HG03060 (cell line): Measurements from ENCODE around the gene OSBPL9.
A peak's percentile ranks its signal among the peaks of the same experiment; 100 is the strongest.
"Not testable (repeated sequence)": the region's sequence is repeated elsewhere in the genome, so short reads cannot be mapped to it uniquely, and the experiment has no call there.

Experiments used
- ATAC-seq: cut with Tn5 transposase; IDR thresholded peaks from one replicate; pipeline ENCODE4 v1.9.1; 2021; ENCODE audit warnings: low read depth, moderate number of reproducible peaks; ENCODE audit not compliant: unreplicated experiment

The OSBPL9 gene

GRCh38 chr1:51701782-51702181 lies 84.9 kb downstream of the OSBPL9 start:
- ATAC-seq: not testable (repeated sequence)

GRCh38 chr1:51702220-51702619 lies 85.3 kb downstream of the OSBPL9 start:
- not testable (repeated sequence) for ATAC-seq

GRCh38 chr1:51705035-51705434 lies 88.1 kb downstream of the OSBPL9 start:
- ATAC-seq: no peak

- no peak for ATAC-seq
Measured at GRCh38 chr1:51708911-51709760, 92.2 kb downstream of the OSBPL9 start.

- ATAC-seq: no peak
Measured at GRCh38 chr1:51709951-51710350, 93.1 kb downstream of the OSBPL9 start.

- no peak for ATAC-seq
Measured at GRCh38 chr1:51712590-51712989, 95.7 kb downstream of the OSBPL9 start.

GRCh38 chr1:51714374-51715019 lies 97.6 kb downstream of the OSBPL9 start:
- no peak for ATAC-seq

- no peak for ATAC-seq
Measured at GRCh38 chr1:51715369-51715768, 98.5 kb downstream of the OSBPL9 start.

- ATAC-seq: no peak
Measured at GRCh38 chr1:51716746-51717145, 99.9 kb downstream of the OSBPL9 start.

GRCh38 chr1:51717842-51718241 lies 101.0 kb downstream of the OSBPL9 start:
- no peak for ATAC-seq

GRCh38 chr1:51719146-51719545 lies 102.3 kb downstream of the OSBPL9 start:
- ATAC-seq: no peak

- no peak for ATAC-seq
Measured at GRCh38 chr1:51724797-51725196, 107.9 kb downstream of the OSBPL9 start.

GRCh38 chr1:51726051-51726450 lies 109.2 kb downstream of the OSBPL9 start:
- no peak for ATAC-seq

- no peak for ATAC-seq
Measured at GRCh38 chr1:51726544-51727225, 109.8 kb downstream of the OSBPL9 start.

GRCh38 chr1:51727366-51727765 lies 110.5 kb downstream of the OSBPL9 start:
- ATAC-seq: no peak

GRCh38 chr1:51728611-51729155 lies 111.8 kb downstream of the OSBPL9 start:
- ATAC-seq: no peak

GRCh38 chr1:51729156-51729823 lies 112.4 kb downstream of the OSBPL9 start:
- ATAC-seq: peak; percentile 89

GRCh38 chr1:51729824-51730301 lies 113.0 kb downstream of the OSBPL9 start:
- ATAC-seq: peak; percentile 11

- no peak for ATAC-seq
Measured at GRCh38 chr1:51731998-51732397, 115.1 kb downstream of the OSBPL9 start.

- ATAC-seq: no peak
Measured at GRCh38 chr1:51732701-51733425, 116.0 kb downstream of the OSBPL9 start.
